ENCODE data around the gene TMEM39B.

TMEM39B gene

GRCh38 chr1:32051706-32052105, 21.0 kb upstream of the TMEM39B start:
- Histone ChIP-seq H3K27ac (ENCODE audit: insufficient read depth in 1 of 2, low read depth in 1 of 2, low read length in 2 of 2, poor library complexity in 1 of 2, severe bottlenecking in 2 of 2) (no peak overlapping the region), H3K27me3 (replicated peaks in 2 of 5; ENCODE audit: control insufficient read depth in 4 of 5, insufficient read depth in 5 of 5, low read length in 4 of 5) (no peaks in the 10 kb centered on the region), H3K36me3 (ENCODE audit: control insufficient read depth in 4 of 4, insufficient read depth in 4 of 4, low read length in 3 of 4) (peaks cover 17 to 81% (median 57%) of the 10 kb centered on the region in 4 experiments), H3K4me3 (ENCODE audit: control insufficient read depth in 1 of 7, extremely low read depth in 1 of 7, insufficient read depth in 4 of 7, low read depth in 2 of 7, low read length in 6 of 7) (no peak overlapping the region), H3K9me3 (ENCODE audit: control extremely low read depth in 1 of 5, control insufficient read depth in 4 of 5, insufficient read depth in 2 of 5, low read depth in 1 of 5, low read length in 4 of 5) (no peaks in the 10 kb centered on the region), H3K4me1 (ENCODE audit: control extremely low read depth in 1 of 4, control insufficient read depth in 4 of 4, insufficient read depth in 4 of 4, low read length in 3 of 4) (no peaks in the 10 kb centered on the region)
- CTCF ChIA-PET, result interaction anchor here (1.2 kb wide), 1 partner anchor 22 kb away, joined by 3 read pairs; no protein-coding TSS in a partner anchor
- POLR2A ChIA-PET, result no interaction called here
- DNase-seq, result no peak
- 100% methylated on average over 1 of the region's 1 CpG for WGBS (ENCODE audit: insufficient coverage)

- ChIA-PET CTCF (interaction anchor here (0.7 to 1.6 kb wide), 3 partner anchors 9 to 307 kb away, joined by 3 to 6 read pairs (median 3); no protein-coding TSS in a partner anchor), POLR2A (no interaction called here)
- no peak overlapping the region for H3K4me3 ChIP-seq (ENCODE audit: control insufficient read depth in 1 of 7, extremely low read depth in 1 of 7, insufficient read depth in 4 of 7, low read depth in 2 of 7, low read length in 6 of 7)
- no peaks in the 10 kb centered on the region for H3K27me3 ChIP-seq (replicated peaks in 2 of 5; ENCODE audit: control insufficient read depth in 4 of 5, insufficient read depth in 5 of 5, low read length in 4 of 5)
- H3K4me1 ChIP-seq (ENCODE audit: control extremely low read depth in 1 of 4, control insufficient read depth in 4 of 4, insufficient read depth in 4 of 4, low read length in 3 of 4), result no peaks in the 10 kb centered on the region
- peaks cover 15 to 76% (median 54%) of the 10 kb centered on the region in 4 experiments for H3K36me3 ChIP-seq (ENCODE audit: control insufficient read depth in 4 of 4, insufficient read depth in 4 of 4, low read length in 3 of 4)
- no peak for DNase-seq
- no peak overlapping the region for H3K27ac ChIP-seq (ENCODE audit: insufficient read depth in 1 of 2, low read depth in 1 of 2, low read length in 2 of 2, poor library complexity in 1 of 2, severe bottlenecking in 2 of 2)
- 100% methylated on average over 1 of the region's 4 CpGs for WGBS (ENCODE audit: insufficient coverage)
- no peaks in the 10 kb centered on the region for H3K9me3 ChIP-seq (ENCODE audit: control extremely low read depth in 1 of 5, control insufficient read depth in 4 of 5, insufficient read depth in 2 of 5, low read depth in 1 of 5, low read length in 4 of 5)
Observed at GRCh38 chr1:32052887-32053286, 19.9 kb upstream of the TMEM39B start.

- CTCF ChIA-PET, result interaction anchor here (1.0 to 1.1 kb wide), 2 partner anchors 8 to 78 kb away, joined by 3 to 4 read pairs; no protein-coding TSS in a partner anchor
- no peaks in the 10 kb centered on the region for H3K27me3 ChIP-seq (replicated peaks in 2 of 5; ENCODE audit: control insufficient read depth in 4 of 5, insufficient read depth in 5 of 5, low read length in 4 of 5)
- H3K4me1 ChIP-seq (ENCODE audit: control extremely low read depth in 1 of 4, control insufficient read depth in 4 of 4, insufficient read depth in 4 of 4, low read length in 3 of 4), result no peaks in the 10 kb centered on the region
- H3K36me3 ChIP-seq (ENCODE audit: control insufficient read depth in 4 of 4, insufficient read depth in 4 of 4, low read length in 3 of 4), result peaks cover 26 to 83% (median 57%) of the 10 kb centered on the region in 4 experiments
- H3K9me3 ChIP-seq (ENCODE audit: control extremely low read depth in 1 of 5, control insufficient read depth in 4 of 5, insufficient read depth in 2 of 5, low read depth in 1 of 5, low read length in 4 of 5), result no peaks in the 10 kb centered on the region
- H3K4me3 ChIP-seq (ENCODE audit: control insufficient read depth in 1 of 7, extremely low read depth in 1 of 7, insufficient read depth in 4 of 7, low read depth in 2 of 7, low read length in 6 of 7), result no peak overlapping the region
- POLR2A ChIA-PET, result interaction anchor here (0.6 to 1.8 kb wide), 4 partner anchors 11 to 317 kb away, joined by 3 read pairs; partner anchors contain the start of gene TXLNA
- peak in 1 of 3 donors; percentile 7 for DNase-seq
- 89% methylated on average over 5 of the region's 5 CpGs for WGBS (ENCODE audit: insufficient coverage)
- H3K27ac ChIP-seq (ENCODE audit: insufficient read depth in 1 of 2, low read depth in 1 of 2, low read length in 2 of 2, poor library complexity in 1 of 2, severe bottlenecking in 2 of 2), result no peak overlapping the region
Observed at GRCh38 chr1:32055416-32055815, 17.3 kb upstream of the TMEM39B start.

GRCh38 chr1:32056598-32056997, 16.1 kb upstream of the TMEM39B start:
- no peak overlapping the region for H3K27ac ChIP-seq (ENCODE audit: insufficient read depth in 1 of 2, low read depth in 1 of 2, low read length in 2 of 2, poor library complexity in 1 of 2, severe bottlenecking in 2 of 2)
- no CpG with 5 or more reads among the region's 1 CpG for WGBS (ENCODE audit: insufficient coverage)
- no peaks in the 10 kb centered on the region for H3K9me3 ChIP-seq (ENCODE audit: control extremely low read depth in 1 of 5, control insufficient read depth in 4 of 5, insufficient read depth in 2 of 5, low read depth in 1 of 5, low read length in 4 of 5)
- H3K27me3 ChIP-seq (replicated peaks in 2 of 5; ENCODE audit: control insufficient read depth in 4 of 5, insufficient read depth in 5 of 5, low read length in 4 of 5), result no peaks in the 10 kb centered on the region
- H3K4me1 ChIP-seq (ENCODE audit: control extremely low read depth in 1 of 4, control insufficient read depth in 4 of 4, insufficient read depth in 4 of 4, low read length in 3 of 4), result no peaks in the 10 kb centered on the region
- peaks cover 30 to 86% (median 61%) of the 10 kb centered on the region in 4 experiments for H3K36me3 ChIP-seq (ENCODE audit: control insufficient read depth in 4 of 4, insufficient read depth in 4 of 4, low read length in 3 of 4)
- H3K4me3 ChIP-seq (ENCODE audit: control insufficient read depth in 1 of 7, extremely low read depth in 1 of 7, insufficient read depth in 4 of 7, low read depth in 2 of 7, low read length in 6 of 7), result no peak overlapping the region
- no peak for DNase-seq
- POLR2A ChIA-PET, result no interaction called here
- CTCF ChIA-PET, result interaction anchor here (0.8 to 1.8 kb wide), 4 partner anchors 11 to 268 kb away, joined by 3 to 5 read pairs (median 4); no protein-coding TSS in a partner anchor

GRCh38 chr1:32060914-32061313, 11.8 kb upstream of the TMEM39B start:
- Histone ChIP-seq H3K27ac (ENCODE audit: insufficient read depth in 1 of 2, low read depth in 1 of 2, low read length in 2 of 2, poor library complexity in 1 of 2, severe bottlenecking in 2 of 2) (no peak overlapping the region), H3K4me1 (ENCODE audit: control extremely low read depth in 1 of 4, control insufficient read depth in 4 of 4, insufficient read depth in 4 of 4, low read length in 3 of 4) (peaks cover 0 to 17% (median 14%) of the 10 kb centered on the region in 4 experiments), H3K9me3 (ENCODE audit: control extremely low read depth in 1 of 5, control insufficient read depth in 4 of 5, insufficient read depth in 2 of 5, low read depth in 1 of 5, low read length in 4 of 5) (no peaks in the 10 kb centered on the region), H3K36me3 (ENCODE audit: control insufficient read depth in 4 of 4, insufficient read depth in 4 of 4, low read length in 3 of 4) (peaks cover 18 to 63% (median 35%) of the 10 kb centered on the region in 4 experiments), H3K4me3 (ENCODE audit: control insufficient read depth in 1 of 7, extremely low read depth in 1 of 7, insufficient read depth in 4 of 7, low read depth in 2 of 7, low read length in 6 of 7) (no peak overlapping the region), H3K27me3 (replicated peaks in 2 of 5; ENCODE audit: control insufficient read depth in 4 of 5, insufficient read depth in 5 of 5, low read length in 4 of 5) (no peaks in the 10 kb centered on the region)
- ChIA-PET CTCF (interaction anchor here (0.7 to 2.7 kb wide), 7 partner anchors 7 to 246 kb away, joined by 3 to 10 read pairs (median 3); partner anchors contain the start of genes SPOCD1 and TMEM39B), POLR2A (no interaction called here)
- no peak for DNase-seq

- H3K36me3 ChIP-seq (ENCODE audit: control insufficient read depth in 4 of 4, insufficient read depth in 4 of 4, low read length in 3 of 4), result peaks cover 17 to 48% (median 29%) of the 10 kb centered on the region in 4 experiments
- H3K4me1 ChIP-seq (ENCODE audit: control extremely low read depth in 1 of 4, control insufficient read depth in 4 of 4, insufficient read depth in 4 of 4, low read length in 3 of 4), result peaks cover 6 to 32% (median 27%) of the 10 kb centered on the region in 4 experiments
- 100% methylated on average over 1 of the region's 4 CpGs for WGBS (ENCODE audit: insufficient coverage)
- H3K4me3 ChIP-seq (ENCODE audit: control insufficient read depth in 1 of 7, extremely low read depth in 1 of 7, insufficient read depth in 4 of 7, low read depth in 2 of 7, low read length in 6 of 7), result no peak overlapping the region
- no peak for DNase-seq
- no peaks in the 10 kb centered on the region for H3K9me3 ChIP-seq (ENCODE audit: control extremely low read depth in 1 of 5, control insufficient read depth in 4 of 5, insufficient read depth in 2 of 5, low read depth in 1 of 5, low read length in 4 of 5)
- H3K27ac ChIP-seq (ENCODE audit: insufficient read depth in 1 of 2, low read depth in 1 of 2, low read length in 2 of 2, poor library complexity in 1 of 2, severe bottlenecking in 2 of 2), result peak overlapping the region in 1 of 2 experiments; percentile 25
- ChIA-PET POLR2A (interaction anchor here (0.5 to 0.6 kb wide), 2 partner anchors 35 to 121 kb away, joined by 3 read pairs; no protein-coding TSS in a partner anchor), CTCF (interaction anchor here (0.6 to 2.7 kb wide), 28 partner anchors 8 to 1134 kb away, joined by 3 to 12 read pairs (median 4); partner anchors contain the start of genes ADGRB2, PTP4A2 and TMEM39B)
- no peaks in the 10 kb centered on the region for H3K27me3 ChIP-seq (replicated peaks in 2 of 5; ENCODE audit: control insufficient read depth in 4 of 5, insufficient read depth in 5 of 5, low read length in 4 of 5)
Observed at GRCh38 chr1:32062867-32063230, 9.9 kb upstream of the TMEM39B start.

GRCh38 chr1:32063261-32063681, 9.5 kb upstream of the TMEM39B start:
- peaks cover 6 to 32% (median 27%) of the 10 kb centered on the region in 4 experiments for H3K4me1 ChIP-seq (ENCODE audit: control extremely low read depth in 1 of 4, control insufficient read depth in 4 of 4, insufficient read depth in 4 of 4, low read length in 3 of 4)
- H3K9me3 ChIP-seq (ENCODE audit: control extremely low read depth in 1 of 5, control insufficient read depth in 4 of 5, insufficient read depth in 2 of 5, low read depth in 1 of 5, low read length in 4 of 5), result no peaks in the 10 kb centered on the region
- peaks cover 17 to 44% (median 25%) of the 10 kb centered on the region in 4 experiments for H3K36me3 ChIP-seq (ENCODE audit: control insufficient read depth in 4 of 4, insufficient read depth in 4 of 4, low read length in 3 of 4)
- H3K27ac ChIP-seq (ENCODE audit: insufficient read depth in 1 of 2, low read depth in 1 of 2, low read length in 2 of 2, poor library complexity in 1 of 2, severe bottlenecking in 2 of 2), result no peak overlapping the region
- no peak overlapping the region for H3K4me3 ChIP-seq (ENCODE audit: control insufficient read depth in 1 of 7, extremely low read depth in 1 of 7, insufficient read depth in 4 of 7, low read depth in 2 of 7, low read length in 6 of 7)
- CTCF ChIA-PET, result interaction anchor here (0.6 to 2.7 kb wide), 25 partner anchors 8 to 1135 kb away, joined by 3 to 12 read pairs (median 4); partner anchors contain the start of genes ADGRB2, PTP4A2 and TMEM39B
- WGBS (ENCODE audit: insufficient coverage), result no CpG with 5 or more reads among the region's 1 CpG
- H3K27me3 ChIP-seq (replicated peaks in 2 of 5; ENCODE audit: control insufficient read depth in 4 of 5, insufficient read depth in 5 of 5, low read length in 4 of 5), result no peaks in the 10 kb centered on the region
- DNase-seq, result peak; percentile 38 to 67 (median 60)
- POLR2A ChIA-PET, result no interaction called here

Data from common myeloid progenitor, CD34-positive (primary cell).